Measurements from ENCODE around the gene MINDY4. TPM values are rescaled to one million over a fixed set of nuclear protein-coding genes. Genes with fewer than 3 reads are reported as not detected.

Gene MINDY4
- total RNA-seq, 1 donor from 2014 or later: 0.40 TPM

GRCh38 chr7:30741289-30741688, 29.9 kb upstream of the MINDY4 start:
- no peak for DNase-seq (ENCODE audit: low read depth in 2 of 2)

DNA sequence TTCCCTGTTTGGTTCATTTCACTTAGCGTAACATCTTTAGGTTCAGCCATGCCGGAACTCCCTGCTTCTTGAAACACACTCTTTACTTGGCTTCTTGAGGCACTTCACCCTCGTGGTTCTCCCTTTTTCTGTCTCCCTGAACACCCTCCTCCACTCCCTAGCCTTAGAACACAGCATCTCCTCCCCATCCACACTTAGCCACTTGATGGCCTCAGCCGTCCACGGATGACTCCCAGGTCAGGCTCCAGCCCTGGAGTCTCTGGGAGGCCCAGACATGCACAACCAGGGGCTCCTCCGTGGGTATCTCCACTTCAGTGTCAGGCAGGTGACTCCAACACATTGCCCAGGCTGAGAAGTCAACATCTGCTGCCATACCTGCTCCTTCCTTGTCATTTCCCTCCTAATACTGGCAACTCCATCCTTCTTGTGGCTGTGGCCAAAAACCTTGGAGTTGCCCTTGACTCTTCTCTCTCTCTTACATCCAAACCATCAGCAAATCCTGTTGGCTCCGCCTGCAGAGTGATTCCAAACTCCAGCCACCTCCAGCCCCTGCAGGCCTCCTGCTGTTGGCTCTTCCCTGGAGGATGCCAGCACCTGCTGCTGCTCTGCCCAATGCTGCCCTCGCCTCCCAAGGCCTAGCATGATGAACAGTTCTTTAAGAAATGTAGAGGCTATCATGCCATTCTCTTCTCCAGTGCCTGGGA, 27.7 kb upstream of the MINDY4 start:
- DNase-seq (ENCODE audit: low read depth in 2 of 2): peak in 1 of 2 donors; percentile 47

GRCh38 chr7:30744075-30744417, 27.2 kb upstream of the MINDY4 start:
- no peak for DNase-seq (ENCODE audit: low read depth in 2 of 2)

GRCh38 chr7:30745261-30745941, 25.8 kb upstream of the MINDY4 start:
- no peak for DNase-seq (ENCODE audit: low read depth in 2 of 2)

DNA sequence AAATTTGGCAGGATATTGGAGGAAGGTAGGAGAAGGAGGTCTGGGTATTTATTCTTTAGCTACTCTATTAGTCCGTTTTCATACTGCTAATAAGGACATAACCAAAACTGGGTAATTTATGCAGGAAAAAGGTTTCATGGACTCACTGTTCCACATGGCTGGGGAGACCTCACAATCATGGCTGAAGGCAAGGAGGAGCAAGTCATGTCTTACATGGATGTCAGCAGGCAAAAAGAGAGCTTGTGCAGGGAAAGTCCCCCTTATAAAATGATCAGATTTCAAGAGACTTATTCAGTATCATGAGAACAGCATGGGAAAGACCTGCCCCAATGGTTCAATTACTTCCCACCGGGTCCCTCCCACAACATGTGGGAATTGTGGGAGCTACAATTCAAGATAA, 21.2 kb upstream of the MINDY4 start:
- DNase-seq (ENCODE audit: low read depth in 2 of 2): no peak

DNA sequence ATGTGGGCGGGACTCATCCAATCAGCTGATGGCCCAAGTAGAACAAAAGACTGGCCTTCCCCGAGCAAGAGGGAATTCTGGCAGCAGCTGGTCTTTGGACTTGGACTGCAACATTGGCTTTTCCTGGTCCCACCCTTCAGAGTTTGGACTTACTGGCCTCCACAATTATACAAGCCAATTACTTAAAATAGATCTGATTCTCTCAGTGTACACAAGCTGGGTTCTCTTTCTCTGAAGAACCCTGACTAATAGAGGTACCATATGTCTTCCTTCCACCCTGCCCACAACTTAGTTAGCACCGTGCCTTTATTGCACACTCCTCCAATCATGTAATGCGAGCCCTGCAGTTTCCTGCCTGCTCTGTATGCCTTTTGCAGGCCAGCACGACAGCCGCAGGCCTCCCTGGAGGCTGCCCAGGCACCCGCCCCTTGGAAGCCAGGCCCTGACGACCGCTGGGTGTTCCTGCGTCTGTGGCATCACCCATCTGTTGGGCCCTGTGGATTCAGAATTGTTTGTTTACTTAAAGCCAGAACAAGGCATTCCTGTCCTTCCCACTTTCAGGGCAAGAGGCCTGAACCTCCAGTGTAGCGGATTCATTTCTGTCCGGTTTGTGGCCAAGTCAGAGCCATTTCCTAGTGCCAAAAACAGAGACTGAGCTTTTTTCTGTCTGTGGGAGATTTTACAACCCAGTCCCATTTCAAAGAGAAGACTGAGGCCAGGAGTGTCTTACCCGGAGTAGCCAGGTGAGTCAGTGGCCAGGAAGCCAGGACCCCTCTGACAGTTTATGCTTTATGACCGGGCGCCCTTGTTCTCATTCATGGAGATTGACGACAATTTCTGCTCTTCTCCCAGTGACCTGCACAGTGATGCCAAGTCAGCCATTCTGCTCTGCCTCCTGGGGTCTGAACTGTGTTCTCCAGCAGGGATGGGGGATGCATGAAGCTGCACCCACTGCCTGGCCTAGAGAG, 20.2 kb upstream of the MINDY4 start:
- DNase-seq (ENCODE audit: low read depth in 2 of 2): peak in 1 of 2 donors; percentile 66

DNA sequence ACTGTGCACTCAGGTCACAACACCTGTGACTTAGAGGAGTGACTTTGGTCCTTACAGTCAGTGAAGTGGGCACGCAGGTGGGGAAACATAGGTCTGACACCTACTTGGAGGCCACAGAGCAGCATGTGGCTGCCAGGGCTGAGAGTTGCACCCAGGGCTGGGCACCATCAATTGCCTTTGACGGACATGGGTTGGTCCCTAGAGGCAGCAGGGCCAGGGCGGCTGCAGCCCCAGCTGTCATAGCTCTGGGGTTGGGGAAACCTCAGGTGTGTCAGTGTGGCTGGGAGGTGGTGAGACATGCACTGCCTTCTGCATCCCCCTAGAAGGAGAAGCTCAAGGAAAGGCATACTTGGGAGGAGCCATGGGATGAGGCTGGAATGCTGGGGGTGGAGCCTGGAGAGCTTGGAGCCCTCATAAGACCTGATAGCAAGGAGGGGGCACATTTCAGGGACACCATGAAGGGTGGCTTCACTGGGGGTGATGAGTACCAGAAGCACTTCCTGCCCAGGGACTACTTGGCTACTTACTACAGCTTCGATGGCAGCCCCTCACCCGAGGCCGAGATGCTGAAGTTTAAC, 19.4 kb upstream of the MINDY4 start, which contains the start of gene INMT:
TSS of gene INMT (plus strand) at position 440 of the 578 bp plus-strand sequence. CDS start at position 456, 16 bp downstream.
- peak in 1 of 2 donors; percentile 10 for DNase-seq (ENCODE audit: low read depth in 2 of 2)

DNA sequence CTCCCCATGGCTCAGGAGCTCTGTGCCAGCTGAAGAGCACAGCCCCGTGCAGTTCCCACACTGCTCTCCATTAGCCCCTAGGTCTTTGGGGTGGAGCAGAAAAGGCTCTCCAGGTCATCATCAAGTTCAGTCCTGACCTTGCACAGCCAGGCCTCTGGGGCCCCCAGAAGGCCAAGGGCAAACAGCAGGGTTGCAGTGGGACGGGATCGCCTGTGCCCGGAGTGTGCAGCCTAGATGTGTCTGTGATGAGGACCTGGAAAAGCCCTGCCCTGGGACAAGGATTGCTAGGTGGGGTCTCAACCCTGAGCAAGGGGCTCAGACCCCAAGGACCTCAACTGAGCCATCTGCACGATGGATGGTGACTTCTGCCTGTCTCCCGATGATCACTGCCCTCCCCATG, 18.7 kb upstream of the MINDY4 start:
- no peak for DNase-seq (ENCODE audit: low read depth in 2 of 2)

GRCh38 chr7:30752979-30753378, 18.2 kb upstream of the MINDY4 start:
- peak in 1 of 2 donors; percentile 26 for DNase-seq (ENCODE audit: low read depth in 2 of 2)

DNA sequence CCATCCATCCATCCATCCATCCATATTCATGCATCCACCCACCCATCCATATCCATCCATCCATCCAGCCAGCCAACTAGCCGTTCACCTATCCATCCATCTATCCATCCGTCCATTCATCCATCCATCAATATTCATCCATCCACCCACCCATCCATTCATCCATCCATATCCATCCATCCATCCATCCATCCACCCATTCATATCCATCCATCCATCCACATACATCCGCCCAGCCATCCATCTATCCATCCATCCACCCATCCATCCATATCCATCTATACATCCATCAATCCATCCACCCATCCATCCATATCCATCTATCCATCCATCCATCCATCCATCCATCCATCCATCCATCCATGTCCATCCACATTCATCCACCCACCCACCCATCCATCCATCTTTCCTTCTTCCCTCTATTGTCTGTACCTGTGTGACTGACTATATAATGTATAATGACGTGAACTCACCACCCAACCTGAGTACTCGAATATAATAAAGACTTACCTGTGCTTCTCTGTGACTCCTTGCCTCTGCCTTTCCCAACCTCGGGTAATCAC, 16.8 kb upstream of the MINDY4 start:
- DNase-seq (ENCODE audit: low read depth in 2 of 2): no peak

DNA sequence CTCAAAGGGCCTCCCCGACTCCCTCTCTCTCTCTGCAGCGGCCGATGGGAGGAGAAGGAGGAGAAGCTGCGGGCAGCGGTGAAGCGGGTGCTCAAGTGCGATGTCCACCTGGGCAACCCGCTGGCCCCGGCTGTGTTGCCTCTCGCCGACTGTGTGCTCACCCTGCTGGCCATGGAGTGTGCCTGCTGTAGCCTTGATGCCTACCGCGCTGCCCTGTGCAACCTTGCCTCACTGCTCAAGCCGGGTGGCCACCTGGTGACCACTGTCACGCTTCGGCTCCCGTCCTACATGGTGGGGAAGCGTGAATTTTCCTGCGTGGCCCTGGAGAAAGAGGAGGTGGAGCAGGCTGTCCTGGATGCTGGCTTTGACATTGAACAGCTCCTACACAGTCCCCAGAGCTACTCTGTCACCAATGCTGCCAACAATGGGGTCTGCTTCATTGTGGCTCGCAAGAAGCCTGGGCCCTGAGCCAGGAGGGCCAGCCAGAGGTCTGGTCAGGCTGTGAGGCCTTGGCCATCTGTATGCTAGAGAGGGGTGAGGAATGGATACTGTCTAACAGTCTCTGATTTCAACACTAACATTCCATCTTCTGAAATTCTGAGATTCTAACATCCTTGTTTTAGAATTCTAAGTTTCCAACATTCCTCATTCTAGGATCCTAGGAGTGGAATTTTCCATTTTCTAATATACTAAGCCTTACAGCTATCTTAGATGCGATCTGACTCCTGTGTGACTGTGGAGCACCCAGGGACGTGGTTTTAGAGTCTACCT, 15.6 kb upstream of the MINDY4 start:
- DNase-seq (ENCODE audit: low read depth in 2 of 2): peak in 1 of 2 donors; percentile 51

- no peak for DNase-seq (ENCODE audit: low read depth in 2 of 2)
These were observed 13.9 kb upstream of the MINDY4 start for GRCh38 chr7:30757342-30757692.

DNA sequence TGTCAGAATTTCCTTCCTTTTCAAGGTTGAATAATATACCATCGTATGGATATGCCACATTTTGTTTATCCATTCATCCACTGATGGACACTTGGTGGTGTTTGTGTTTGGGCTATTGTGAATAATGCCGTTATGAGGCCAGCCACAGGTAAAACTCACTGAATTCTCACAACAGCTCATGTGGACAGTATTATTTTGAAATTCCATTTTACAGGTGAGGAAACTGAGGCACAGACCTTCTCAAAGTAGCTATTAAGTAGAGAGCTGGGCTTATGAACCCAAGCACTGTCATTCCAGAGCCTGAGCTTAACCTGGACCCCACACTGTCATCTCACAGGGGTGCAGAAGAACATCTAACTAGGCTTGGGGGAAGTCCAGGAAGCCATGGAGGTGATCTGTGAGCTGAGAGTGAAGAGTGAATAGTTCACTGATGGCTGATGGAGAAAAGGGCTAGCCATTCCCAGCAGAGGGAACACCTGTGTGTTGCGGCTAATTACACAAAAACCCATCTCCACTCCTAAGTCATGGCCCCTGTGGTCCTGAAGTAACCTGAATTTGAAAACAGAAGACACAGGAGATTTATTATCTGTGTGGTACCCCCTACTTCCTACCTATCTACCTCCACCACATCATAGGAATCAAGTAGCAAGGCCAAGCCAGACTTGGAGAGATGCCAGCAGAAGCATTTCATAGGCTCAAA, 10.6 kb upstream of the MINDY4 start:
- no peak for DNase-seq (ENCODE audit: low read depth in 2 of 2)

GRCh38 chr7:30761214-30762156, 9.7 kb upstream of the MINDY4 start:
- no peak for DNase-seq (ENCODE audit: low read depth in 2 of 2)

DNA sequence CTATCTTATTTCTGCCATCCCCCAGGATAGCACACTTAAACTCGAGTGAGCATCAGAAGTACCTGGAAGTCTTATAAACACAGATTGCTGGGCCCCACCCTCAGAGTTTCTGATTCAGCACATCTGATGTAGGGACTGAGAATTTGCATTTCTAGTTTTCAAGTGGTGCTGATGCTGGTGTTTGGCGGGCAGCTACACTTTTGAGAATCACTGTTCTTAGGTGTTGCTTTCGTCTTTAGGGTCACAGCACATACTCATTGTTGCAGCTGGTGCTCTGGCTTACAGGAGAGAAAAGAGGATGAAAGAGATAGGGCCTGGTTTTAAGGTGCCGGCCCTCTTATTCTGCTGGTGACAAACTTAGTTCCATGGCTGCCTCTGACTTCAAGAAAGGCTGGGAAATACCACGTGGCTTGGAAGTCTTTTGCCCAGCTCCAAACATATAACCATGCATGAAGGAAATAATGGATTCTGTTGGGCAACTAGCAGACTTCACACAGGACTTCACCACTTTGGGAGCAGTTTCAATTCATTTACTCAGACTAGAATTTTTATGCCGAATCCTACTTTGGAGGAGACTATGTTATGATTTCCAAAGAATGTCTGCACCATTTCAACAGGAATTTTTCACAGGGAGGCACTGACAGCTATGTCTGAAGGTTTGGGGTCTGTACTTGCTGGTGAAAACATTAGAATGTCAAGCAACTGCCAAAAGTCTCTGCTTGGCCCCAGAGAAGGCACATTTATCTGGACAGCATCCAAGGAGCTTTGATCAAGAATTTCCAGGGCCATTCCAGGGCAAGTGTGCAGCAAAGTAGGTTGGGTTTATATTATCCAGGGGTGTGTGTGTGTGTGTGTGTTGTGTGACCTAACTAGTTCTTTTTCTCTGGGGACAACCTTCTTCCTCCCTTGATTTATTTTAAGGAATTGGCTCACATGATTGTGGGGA, 6.9 kb upstream of the MINDY4 start:
- peak in 1 of 2 donors; percentile 16 for DNase-seq (ENCODE audit: low read depth in 2 of 2)

- no peak for DNase-seq (ENCODE audit: low read depth in 2 of 2)
These were observed 5.8 kb upstream of the MINDY4 start for GRCh38 chr7:30765408-30765807.

DNA sequence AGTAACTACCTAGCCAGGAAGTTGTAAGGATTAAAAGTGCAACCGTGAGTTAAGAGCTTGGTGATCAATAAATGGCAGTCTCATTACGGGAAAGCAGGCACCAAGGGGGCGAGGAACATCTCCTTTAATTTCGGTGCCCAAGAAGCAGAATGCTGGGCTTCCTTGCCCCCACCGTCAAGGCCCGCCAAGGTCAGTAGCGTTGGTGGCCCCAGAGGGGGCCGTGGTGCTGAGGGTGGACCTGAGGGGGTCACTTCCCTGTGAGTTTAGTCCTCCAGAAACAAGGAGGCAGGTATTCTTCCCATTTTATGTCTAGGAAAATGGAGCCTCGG, 408 bp upstream of the MINDY4 start:
- DNase-seq (ENCODE audit: low read depth in 2 of 2): no peak

DNA sequence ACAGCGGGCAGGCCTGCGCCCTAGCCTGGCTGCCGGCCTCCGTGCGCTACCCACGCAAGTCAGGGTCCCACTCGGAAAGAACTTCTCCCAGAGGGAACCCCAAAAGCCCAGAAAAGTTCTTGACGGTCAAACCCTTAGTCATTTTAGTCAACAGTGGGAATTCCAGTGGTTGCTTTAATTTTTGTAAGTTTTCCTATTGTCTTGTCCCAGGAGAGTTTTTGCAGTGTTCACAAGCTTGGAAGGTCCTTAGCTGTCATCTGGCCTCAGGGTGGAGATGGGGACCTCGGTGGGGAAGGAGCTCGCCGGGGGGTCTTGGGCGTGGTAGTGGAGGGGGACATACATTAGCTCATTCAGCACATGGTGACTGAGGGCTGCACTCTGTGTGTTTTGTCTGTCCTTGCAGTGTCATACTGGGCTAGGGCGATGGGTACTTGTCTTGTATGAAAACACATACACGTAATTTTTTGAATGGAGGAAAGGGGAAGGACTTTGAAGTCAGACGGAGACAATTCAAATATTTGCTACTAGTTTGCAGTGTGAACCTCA, 736 bp downstream of the MINDY4 start:
- DNase-seq (ENCODE audit: low read depth in 2 of 2): peak; percentile 17 to 22

All from lung microvascular endothelial cell (primary cell).